LoVo (cell line): Measurements from ENCODE around the gene CLEC4G.
"Not testable (repeated sequence)": the region's sequence is repeated elsewhere in the genome, so short reads cannot be mapped to it uniquely, and the experiment has no call there.

Experiments used
- DNase-seq: peaks from one replicate; pipeline ENCODE4 v3.0.0-alpha.2; 2016; ENCODE audit warnings: low spot score

CLEC4G gene

DNA sequence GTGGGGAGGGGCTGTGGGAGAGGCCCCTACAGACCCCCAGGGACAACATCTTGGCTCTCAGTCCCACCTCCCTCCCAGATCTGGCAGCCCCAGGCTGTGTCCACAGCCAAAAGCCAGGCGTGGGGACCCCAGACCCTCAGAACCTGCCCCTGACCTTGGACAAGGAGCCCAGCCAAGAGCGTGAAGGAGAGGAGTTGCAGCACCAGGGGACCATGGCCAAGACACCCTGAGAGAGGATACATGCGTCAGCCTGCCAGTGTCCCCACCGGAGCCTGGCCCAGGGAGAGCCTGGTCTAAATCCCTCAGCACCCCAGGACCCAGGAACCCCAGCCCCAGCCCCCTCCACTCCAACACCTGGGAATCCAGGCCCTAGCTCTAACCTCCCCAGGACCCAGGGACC lies 14.4 kb upstream of the CLEC4G start:
- not testable (repeated sequence) for DNase-seq

DNA sequence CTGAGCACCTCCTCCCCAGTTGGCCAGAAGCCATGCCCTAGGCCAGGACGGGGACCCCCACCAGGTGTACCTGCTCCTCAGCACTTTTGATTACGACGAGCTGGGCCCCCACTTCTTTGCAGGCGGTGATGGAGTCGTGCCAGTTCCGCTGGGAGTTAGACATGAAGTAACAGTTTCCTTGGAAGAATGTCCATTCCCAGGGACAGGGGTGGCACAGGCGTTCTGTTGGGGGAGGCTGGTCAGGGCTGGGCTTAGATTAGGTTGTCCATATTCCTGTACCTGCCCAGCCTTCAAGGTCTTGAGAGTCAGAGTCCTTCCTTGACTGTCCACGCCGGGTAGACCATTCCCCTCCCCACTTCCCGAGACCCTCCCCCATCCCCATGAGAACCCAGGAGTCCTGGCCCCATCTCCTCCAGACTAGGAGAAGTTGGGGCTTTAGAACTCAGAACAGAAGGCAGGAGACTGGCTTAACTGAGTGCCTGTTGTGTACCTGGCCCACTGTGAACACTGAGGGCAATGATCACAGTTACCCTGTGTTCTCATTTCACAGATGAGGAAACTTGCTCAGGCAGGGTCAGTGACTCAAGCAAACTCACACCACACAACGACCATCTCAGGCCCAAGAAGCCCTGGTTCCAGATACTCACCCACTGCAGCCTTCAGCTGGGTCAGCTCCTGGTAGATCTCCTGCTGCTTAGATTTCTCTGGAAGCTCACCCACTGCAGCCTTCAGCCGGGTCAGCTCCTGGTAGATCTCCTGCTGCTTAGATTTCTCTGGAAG lies 13.2 kb upstream of the CLEC4G start:
- no peak for DNase-seq

DNA sequence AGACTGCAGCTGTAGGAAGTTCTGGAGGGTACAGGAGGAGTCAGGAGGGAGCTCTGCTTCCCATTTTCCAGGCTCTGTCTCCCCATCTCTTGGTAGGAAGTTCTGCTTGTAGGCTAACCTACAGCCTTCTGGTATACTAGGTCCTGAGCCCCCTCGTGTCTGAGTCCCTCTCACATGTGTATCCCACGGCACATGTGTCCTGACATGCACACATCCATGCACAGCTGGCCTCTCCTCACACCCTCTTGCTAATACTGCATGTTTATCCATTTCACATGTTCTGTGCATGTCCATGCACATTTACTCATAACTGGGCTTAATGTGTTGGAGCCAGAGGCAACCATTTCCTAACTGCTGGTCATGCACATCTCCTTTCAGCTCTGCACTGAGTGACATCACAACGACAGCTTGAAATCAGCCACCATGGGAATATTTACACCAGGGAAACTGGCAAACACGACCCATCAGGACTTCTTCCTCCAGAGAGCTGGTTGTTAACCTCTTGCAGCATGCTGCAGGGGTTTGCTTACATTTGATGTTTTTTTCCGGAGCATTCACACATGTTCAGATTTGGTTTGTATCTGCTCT lies 12.4 kb upstream of the CLEC4G start:
- DNase-seq: no peak

DNA sequence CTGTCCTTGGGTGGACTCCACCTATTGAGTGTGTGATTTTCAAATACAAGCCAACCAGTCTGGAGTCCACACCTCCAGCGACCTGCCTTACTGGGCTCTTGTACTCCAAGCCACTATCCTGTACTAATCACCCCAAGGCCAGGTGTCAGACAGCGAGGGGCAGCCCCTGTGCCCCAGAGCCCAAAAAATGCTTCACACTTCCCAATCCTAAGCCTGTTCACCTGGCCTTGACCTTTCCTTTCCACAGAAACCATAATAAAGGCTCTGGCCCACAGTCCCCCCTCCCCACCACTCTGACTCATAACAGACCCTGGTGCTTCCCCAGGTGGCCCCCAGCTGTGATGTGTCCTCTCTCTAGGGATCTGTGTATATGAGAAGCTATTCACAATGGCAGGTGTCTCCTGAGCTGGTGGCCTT lies 11.5 kb upstream of the CLEC4G start:
- no peak for DNase-seq

DNA sequence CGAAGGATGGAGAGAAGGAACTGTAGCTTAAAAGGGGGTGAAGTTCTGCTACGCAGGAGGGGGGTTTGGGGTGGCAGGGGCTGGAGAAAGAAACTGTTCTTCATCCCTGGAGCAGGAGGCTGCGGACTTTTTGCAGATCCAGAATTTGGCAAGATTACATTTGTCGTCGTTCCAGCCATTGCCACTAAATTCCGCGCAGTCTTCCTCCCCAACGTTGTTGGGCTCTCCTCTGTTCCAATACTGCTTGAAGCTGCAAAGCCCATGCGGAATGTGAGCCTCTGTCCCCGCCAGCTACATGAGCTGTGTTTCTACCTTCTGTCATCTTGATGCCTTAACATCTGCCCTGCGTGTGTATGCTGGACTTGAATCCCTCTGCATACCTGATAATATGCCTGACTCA lies 11.1 kb upstream of the CLEC4G start:
- DNase-seq: no peak

DNA sequence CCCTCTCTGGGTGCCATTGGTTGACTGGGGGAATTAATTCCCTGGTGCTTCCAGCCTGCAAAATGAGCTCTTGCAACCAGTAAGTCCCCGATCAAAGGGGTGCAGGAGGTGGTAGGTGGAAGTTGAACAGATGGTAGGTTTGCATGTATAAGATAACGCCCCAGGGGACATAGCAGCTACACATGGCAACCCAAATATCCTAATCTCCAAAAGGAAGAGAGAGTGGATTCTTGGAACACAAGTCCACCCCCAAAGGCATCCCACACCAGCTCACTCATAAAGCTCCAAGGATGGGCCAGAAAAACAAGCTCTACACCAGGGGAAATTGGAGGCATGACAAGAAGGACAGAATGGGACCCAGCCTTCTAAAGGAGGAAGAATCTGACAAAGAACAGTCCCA lies 10.7 kb upstream of the CLEC4G start:
- DNase-seq: no peak

DNA sequence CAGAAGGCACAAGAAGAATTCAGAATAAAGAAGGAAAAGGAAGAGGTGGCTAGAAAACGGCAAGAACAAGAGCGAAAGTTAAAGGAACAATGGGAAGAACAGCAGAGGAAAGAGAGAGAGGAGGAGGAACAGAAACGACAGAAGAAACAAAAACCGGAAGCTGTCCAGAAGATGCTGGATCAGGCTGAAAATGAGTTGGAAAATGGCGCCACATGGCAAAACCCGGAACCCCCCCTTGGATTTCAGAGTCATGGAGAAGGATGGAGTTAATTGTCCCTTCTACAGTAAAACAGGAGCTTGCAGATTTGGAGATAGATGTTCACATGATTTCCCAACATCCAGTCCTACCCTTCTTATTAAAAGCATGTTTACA lies 8.8 kb upstream of the CLEC4G start:
- no peak for DNase-seq

DNA sequence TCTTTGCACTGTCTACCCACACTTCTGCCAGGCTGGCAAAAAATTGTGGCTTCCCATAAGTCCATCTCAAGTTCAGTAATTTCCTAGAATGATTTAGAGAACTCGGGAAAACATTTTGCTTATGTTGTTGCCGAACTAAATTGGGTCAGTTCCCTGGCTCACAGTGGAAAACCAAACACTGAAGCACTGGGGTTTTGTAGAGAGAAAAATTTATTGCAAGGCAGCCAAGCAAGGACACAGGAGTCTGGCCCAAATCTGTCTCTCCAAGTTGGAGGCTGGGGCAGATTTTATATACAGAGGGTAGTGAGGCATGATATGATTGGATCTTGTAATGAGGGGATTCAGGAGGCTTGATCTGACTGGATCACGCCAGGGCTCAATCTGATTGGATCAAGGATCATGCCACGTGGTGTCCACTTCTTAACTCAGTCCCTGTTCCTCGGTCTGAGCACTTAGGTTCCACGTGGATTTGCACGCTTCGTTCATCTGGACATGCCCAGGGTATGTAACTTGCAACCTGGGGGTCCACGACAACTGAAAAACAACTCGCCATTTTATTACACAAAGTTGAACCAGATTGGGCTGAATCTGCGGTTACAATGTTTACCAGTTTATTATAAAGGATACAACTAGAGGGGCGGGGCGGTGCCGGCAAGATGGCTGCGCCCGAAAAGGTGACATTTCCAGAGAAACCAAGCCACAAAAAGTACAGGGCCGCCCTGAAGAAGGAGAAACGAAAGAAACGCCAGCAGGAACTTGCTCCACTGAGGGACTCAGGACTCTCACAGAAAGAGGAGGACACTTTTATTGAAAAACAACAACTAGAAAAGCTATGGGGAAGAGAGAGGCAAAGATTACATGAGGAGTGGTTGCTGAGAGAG lies 8.1 kb upstream of the CLEC4G start:
- DNase-seq: no peak

DNA sequence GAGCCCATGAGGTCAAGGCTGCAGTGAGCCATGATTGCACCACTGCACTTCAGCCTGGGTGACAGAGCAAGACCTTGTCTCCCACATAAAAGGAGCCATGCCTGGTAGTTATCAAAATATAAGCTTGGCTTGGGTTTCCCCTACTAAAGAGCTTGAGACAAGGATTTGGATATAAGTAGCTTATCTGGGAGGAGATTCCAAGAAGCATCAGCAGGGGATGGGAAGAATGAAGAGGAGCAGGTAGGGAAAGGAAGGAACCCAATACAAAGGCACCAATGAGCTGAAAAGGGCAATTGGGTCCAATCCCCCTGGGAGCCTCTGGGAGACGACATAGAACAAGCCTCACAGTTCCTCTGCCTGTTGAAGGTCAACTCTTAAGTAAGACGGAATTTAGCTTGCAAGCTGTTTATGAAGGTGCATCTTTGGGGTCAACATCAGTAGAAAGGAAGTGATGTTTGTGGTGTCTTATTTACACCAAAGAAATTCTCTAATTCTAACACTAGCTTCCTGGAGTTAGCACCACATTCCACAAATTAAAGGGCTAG lies 7.4 kb upstream of the CLEC4G start:
- no peak for DNase-seq

DNA sequence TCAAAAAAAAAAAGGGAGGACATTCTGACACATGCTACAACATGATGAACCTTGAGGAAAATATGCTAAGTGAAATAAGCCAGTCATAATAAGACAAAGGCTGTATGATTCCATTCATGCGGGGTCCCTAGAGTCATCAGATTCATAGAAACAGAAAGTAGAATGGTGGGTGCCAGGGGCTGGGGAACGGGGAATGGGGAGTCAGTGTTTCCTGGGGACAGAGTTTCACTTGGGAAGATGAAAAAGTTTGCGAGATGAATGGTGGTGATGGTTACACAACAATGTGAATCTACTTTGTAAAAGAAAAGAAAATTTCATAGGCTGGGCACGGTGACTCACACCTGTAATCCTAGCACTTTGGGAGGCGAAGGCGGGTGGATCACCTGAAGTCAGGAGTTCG lies 6.1 kb upstream of the CLEC4G start:
- no peak for DNase-seq

DNA sequence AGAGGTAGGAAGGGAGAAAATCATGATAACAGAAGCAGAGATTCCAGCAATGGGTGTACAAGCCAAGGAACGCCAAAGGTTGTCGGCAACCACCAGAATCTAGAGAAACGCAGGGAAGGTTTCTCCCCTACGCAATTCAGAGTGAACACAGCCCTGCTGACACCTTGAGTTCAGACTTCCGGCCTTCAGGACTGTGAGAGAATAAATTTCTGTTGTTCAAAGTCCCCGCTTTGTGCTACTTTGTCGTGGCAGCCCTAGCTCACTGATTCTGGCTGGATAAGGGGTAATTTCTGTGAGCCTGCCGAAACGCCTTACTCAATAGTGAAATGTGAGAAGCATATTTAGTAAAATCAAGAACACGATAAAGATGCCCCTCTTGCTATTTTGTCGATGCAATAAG lies 5.3 kb upstream of the CLEC4G start:
- DNase-seq: no peak

DNA sequence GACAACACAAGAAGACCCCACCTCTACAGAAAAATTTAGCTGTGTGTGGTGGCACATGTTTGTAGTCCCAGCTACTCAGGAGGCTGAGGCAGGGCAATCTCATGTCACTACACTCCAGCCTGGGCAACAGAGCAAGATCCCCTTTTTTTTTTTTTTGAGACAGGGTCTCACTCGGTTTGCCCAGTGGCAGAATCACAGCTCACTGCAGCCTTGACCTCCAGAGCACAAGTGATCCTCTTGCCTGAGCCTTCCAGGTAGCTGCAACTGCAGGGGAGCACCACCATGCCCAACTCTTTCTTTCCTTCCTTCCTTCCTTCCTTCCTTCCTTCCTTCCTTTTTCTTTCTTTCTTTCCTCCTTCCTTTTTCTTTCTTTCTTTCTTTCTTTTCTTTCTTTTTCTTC lies 4.2 kb upstream of the CLEC4G start:
- no peak for DNase-seq

DNA sequence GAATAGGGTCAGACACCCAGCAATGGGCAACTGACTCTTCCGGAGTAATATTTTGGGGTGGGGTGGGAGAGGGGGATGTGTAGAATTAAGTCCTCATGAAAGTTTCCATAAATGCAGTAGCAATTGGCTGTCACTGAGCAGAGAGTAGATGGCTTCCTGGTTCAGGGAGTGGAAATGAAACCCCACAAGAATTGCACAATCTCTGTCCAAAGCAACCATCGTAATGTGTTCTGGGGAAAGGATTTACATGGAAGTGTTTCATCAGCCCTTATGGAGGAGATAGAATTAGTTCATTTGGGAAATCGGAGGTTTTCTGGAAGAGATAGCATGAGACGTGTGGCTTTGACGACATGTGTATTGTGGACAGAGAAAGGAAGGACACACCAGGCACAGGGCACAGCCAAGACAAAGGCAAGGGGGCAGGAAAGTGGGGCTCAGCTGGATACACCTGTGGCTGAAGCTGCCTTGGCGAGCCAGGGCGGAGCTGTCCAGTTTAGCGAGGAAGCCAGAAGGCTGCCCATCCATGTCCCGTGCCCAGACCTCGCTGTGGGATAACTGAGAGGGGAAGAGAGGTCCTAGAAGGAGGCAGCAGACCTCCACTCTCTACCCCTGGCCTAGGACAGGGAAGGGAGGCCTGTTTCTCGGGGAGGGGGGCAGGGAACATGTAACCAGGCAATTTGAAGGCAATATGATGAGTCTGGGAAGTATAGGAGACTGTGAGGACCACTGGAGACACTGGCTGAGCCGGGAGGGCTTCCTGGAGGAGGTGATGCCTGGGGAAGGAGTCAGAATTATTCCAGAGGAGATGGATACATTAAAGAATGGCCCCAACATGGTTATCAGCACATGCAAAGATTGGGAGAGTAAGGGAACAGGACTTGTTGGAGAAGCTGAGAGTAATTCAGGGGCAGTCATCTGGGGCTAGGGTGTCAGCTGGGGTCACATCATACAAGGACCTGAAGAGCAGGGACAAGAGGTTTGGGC lies 2.6 kb upstream of the CLEC4G start:
- DNase-seq: no peak

DNA sequence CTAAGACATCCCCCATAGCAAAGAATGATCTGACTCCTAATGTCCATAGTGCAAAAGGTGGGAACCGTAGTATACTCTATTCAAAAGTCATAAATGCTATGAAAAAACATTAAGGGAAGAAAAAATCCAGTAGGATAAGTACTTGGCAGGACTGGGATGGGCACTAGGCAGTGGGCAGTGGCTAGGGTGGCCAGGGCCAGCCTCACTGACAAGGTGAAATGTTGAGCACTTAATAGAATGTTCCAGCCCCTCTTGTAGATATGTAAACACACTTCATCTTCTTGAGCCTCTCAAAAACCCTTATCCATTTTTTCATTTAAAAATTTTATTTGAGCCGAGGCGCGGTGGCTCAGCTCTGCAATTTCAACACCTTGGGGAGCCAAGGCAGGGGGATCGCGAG lies 1.5 kb upstream of the CLEC4G start:
- DNase-seq: no peak

DNA sequence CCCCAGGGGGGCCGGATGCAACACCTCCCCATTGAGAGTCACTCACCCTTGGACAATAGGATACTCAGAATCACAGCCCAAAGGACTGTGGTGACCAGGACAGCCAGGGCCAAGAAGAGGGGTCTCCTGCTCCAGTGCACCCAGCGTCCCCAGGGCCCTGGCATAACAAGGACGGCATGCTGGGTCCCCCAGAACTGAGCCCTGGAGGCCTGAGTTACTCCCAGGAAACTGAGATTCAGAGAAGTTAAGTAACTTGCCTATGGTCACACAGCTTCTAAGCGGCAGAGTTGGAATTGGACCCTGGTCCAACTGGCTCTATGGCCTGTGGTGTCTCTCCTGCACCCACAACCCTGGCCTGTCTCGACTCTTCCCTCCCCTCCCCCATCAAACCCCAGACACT lies 295 bp downstream of the CLEC4G start:
- DNase-seq: no peak

DNA sequence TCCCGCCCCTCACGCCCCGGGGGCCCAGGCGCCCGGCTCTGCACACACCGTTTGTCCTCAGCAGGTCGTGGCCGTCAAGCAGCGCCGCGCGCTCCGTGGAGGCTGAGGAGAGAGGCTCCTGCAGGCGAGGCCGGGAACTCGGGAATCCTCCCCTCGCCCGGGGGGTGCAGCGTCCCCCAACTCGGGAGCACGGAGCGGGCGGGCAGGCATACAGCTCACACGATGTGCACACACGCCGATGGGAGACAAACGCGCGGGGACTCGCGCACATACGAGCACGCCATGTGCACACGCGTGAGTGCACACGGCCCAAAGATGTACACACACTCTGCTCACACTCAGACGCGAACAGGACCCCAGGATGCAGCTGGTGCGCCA lies 703 bp downstream of the CLEC4G start:
- no peak for DNase-seq

DNA sequence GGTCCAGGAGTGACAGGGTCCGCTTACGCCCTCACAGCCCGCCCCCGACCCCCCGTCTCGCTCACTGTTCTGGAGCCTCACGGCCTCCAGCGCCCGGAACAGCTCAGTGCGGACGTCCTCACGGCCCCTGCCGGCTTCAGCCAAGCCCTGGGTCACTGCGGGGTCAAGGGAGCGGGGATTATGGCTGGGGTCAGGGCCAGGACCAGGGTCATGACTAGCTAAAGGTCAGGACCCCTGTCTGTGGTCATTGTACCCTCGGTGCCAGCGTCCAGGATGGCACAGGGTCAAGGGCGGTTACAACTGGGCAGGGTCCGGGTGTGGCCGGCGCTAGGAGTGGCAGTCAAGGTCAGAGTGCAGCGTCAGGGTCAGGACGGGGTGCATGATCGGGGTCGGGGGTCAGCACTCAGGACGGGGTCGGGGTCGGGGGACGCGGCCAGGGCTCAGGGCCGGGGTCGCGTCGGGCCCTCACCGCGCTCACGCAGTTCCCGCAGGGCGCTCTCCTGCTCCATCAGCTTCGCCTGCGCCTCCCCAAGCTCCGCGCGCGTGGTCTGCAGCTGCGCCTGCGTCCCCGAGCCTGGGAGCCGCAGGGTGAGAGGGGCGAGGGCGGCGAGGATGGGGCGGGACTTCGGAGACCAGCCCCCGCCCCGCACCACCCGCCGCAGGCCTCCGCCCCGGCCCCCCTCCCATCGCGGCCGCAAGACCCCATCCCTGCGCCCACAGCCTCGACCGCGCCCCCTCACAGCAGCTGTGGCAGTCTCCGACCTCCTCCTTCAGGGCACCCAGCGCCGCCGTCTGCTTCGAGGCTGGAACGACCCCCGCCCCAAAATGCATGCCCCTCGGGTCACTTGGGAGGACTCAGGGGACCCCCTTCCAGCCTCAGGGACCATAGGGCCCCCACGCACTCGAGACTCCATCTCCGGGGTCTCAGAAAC lies 1.4 kb downstream of the CLEC4G start:
- DNase-seq: no peak

DNA sequence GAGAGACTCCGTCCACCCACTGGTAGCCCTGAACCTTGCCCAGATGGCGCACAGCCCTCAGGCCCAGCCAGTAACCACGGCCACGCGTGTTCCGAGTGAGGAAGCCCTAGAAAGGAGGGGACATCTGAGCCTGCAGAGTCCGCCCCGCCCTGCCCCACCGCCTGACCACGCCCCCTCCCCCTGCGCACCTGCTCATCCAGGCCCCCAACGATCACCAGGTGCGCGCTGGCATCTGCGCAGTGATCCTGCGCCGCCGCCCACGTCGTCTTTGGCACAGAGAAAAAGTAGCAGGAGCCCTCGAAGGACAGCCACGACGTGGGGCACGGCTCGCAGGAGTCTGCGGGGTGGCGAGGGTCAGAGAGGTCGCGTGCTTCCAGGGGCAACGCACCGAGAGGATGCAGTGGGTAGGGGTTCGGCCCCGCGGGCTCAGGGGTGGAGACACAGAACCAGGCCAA lies 2.1 kb downstream of the CLEC4G start:
- no peak for DNase-seq

DNA sequence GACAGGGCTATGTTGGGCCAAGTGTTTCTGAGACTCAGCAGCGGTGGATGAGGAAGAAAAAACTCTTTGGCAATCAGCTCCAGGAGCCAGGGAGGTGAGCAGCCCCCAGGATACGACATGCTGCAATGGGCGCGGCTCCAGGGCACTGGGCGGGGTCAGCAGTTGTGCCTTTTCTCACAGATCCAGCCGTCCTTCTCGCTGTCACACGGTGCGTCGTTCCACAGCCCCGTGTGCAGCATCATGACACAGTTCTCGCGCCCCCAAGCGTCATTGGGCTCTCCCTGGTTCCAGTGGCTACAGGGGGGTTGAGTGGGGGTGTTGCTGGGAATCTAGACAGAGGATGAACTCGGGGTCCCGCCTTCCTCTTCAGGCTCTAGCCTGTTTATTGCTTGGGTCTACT lies 2.7 kb downstream of the CLEC4G start:
- DNase-seq: peak; percentile 2

DNA sequence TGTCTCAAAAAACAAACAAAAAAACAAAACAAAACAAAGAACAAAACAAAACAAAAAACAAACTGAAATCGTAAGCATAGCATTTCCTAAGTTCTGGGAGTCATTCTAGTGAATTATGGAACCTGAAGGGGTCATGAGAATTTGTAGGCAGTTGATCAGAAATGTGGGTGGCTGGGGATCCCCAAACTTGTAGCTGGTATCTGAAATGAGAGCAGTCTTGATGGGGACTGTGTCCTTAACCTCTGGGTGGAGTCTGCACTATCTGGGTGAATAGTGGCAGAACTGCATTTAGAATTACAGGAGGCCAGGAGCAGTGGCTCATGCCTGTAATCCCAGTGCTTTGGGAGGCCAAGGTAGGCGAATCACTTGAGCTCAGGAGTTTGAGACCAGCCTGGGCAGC lies 6.1 kb downstream of the CLEC4G start:
- DNase-seq: no peak
